COLO829 (cell line): ENCODE measurements around the gene RASD1.

Experiments used
- DNase-seq: peaks from one replicate; pipeline ENCODE4 v3.0.0; 2012; ENCODE audit warnings: low spot score

Gene RASD1

DNA sequence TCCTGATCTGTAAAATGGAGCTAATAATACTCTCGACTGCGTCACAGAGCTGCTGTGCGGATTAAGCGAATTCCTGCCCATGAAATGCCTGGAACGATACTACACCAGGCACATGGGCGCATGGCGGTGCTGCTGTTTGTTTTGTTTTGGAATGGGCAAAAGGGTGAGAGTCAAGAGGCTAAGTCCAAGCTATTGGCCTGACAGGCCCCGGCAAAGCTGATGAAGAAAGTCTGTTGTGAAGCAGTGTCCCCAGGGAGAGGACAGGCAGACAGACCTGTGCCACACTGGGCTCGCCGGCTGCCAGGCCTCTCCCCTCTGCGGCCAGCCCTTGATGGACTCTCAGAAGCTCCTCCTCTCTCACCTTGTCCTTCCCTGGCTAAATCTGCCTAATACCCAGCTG, 31.3 kb upstream of the RASD1 start:
- no peak for DNase-seq

DNA sequence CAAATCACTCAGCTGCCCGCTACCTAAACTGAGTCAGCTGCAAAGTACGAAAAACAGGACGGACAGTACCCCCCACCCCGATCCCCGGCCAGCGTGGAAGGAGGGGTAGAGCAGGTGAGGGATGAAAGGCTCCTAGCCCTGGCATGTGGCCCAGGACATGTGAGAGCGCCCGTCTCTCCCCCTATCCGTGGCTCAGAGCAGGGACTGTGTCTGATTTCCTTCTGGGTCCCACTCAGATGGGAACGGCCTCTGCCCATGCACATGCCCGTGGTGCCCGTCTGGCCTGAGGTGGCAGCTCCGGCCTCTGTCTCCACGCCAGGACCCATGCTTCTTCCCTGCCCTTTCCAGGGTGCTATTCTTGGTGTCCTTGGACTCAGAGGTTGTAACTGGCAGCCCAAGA, 30.2 kb upstream of the RASD1 start:
- no peak for DNase-seq

DNA sequence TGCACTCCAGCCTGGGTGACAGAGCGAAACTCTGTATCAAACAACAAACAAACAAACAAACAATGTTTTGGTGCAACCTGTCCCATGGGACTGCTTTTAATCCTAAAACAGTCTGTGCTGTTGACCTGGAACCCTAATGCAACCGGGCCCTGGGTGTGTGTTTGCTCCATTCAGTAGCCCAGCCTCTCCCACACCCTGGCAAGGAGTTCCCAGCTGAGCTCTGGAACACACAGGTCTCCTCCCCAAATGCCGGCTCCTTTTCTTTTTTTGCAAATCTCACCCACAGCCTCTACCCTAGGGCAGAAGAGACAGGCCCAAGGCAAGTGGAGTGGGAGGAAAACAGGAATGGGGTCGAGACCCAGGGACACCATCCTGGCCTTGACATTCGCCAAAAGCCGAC, 29.8 kb upstream of the RASD1 start:
- DNase-seq: no peak

DNA sequence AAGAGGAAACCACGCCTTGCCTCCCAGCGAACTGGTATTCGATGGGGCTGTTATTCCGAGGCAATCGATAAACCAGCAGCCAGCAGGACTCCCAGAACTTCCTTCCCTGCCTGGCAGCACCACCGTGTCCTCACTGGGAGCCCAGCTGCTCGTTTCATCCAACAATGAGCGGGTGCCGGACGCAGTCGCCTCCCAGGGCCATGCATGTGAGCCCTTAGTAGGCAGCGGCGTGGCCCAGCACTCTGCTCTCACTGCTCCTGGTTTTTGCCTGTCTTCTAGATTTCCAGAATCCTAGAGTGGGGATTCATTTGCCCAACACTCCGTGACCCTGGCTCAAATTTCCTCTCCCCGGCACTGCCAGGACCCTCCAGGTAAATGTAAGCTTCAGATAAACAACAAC, 29.1 kb upstream of the RASD1 start:
- DNase-seq: no peak

DNA sequence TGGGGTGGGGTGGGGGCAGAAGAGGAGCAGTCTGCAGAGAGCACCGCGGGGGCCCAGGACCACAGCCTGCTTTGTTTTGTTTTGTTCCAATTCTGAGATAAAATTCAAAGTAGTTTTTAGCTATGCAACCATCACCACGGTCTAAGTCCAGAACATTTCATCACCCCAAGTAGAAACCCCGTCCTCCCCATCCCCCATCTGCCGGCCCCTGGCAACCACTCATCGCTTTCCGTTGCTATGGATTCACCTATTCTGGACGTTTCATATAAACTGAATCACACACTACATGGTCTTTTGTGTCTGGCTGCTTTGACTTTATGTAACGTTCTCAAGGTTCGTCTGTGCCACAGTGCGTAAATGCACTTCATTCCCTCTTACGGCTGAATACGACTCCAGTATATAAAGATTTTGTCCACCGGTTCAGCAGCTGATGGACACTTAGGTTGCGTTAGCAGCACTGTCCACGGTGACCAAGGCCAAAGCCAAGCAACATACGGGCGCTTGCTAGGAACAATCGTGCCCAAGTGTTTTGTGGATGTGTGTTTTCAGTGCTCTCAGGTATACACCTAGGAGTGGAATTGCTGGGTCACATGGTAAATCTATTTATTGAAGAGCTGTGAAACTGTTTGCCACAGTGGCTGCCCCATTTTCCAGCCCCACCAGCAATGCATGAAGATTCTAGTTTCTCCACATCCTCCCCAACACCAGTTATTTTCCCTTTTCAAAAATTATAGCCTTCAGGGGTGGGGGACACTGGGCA, 27.7 kb upstream of the RASD1 start:
- DNase-seq: no peak

DNA sequence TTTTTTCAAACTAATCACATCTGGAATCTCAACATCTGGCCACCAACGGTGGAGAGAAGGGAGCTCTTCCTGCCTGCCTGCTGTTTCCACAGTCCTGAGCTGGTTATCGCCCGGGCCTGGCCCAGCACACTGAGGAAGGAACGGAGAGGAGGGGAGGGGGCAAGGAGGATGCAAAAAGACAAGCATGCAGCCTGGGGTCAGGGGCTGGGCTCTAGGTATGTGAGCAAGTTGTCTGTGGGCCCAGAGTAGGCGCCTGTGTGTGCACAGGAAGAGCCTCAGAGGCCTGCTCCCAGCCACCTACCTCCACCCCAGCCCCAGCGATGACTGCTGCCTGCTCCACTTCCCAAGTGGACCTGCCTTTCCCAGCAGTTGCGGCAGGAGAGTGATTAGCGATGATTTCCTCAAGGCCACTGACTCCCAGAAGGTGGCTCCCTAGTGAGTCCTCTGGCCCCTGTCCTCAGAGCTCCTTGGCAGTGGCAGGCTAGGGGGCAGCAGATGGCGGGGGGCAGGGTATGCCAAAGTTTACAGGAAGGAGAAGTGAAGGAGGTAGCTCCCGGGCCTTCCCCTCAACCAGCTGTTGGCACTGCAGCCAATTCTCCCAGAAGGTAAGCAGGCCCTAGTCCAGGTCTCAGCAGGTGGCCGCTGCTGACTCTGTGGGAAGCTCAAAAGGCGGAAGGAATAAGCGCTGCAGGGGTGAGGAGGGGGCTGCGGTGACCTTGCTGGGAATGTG, 27.0 kb upstream of the RASD1 start:
- DNase-seq: no peak

DNA sequence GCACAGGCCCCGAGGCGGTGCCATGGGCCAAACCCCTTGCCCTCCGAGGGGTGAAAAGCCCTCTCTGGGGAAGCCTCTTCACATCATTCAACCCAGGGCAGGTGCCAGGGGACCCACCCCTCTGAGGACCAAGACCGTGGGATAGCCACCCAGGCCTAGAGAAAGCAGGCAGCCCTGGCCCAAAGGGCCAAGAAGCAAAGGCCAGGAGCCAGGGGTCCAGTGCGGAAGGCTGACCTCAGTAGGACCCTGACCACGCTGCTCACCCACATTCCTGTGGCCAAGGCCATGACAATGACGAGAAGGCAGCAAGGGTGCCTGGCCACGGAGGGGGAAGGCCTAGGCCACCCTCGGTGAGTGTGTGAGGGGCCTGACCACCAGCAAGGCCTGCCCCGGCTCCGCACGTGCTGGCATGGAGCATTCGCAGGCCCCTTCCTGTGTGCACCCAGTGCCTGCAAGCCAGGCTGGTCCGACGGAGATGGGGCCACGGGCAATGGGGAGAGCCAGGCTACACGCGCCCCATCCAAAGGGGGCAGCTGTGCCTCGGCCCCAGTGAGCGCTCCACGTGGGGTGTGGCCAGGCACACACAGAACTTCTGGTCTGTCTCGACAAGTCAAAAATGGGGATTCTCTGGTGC, 24.5 kb upstream of the RASD1 start:
- DNase-seq: no peak

DNA sequence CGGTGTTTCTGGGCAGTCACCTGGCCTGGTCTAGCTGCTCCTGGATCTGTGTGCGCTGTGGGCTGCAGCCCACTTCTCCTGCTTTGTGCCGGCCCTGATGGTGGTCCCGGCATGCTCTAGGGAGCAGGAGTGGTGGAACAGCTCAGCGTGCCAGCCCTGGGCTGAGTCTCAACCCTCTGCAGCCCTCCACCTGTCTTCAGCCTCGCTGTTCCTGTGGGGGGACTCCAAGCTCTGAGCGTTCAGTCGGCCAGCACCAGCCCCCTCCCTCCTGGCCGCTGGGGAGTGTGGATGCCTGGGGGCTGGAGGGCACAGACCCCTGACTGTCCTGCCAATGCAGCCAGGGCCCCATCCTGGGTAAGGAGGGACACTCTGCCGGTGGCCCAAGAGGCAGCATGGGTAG, 23.7 kb upstream of the RASD1 start:
- DNase-seq: no peak

DNA sequence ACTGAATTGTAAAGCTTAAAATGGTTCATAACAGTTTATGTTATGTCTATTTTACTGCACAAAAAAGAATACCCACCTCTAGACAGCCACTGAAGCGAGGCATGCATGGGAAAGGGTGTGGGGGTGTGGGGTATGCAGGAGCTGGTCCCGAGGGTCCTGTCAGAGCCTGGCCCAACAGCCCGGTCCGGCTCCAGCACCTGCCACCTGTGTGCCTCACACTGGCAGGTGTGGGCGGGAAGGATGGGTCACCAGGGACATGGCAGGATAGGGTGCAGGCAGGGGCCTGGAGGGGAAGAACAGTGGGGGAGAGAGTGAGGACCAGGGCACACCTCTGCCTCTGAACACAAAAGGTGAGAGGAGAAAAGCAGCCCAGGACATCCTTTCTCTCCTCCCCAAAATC, 22.8 kb upstream of the RASD1 start:
- no peak for DNase-seq

DNA sequence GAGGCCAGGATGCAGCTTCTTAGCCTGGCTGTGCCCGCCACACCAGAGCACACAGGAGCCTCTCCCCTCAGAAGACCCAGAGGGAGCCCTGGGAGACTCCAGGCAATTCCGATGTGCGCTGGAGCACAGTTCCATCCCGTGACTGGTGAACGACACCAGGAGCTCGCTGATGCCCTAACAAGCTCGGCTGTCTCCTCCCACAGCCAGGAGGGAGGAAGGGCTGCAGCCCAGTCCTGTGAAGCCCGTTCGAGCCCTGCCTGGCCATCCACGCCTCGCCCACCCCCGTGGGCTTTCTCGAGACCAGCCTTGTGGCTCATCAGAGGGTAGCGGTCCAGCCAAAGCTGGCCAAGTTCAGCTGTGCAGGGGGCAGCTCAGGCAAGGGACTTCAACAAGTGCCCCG, 21.8 kb upstream of the RASD1 start:
- DNase-seq: no peak

DNA sequence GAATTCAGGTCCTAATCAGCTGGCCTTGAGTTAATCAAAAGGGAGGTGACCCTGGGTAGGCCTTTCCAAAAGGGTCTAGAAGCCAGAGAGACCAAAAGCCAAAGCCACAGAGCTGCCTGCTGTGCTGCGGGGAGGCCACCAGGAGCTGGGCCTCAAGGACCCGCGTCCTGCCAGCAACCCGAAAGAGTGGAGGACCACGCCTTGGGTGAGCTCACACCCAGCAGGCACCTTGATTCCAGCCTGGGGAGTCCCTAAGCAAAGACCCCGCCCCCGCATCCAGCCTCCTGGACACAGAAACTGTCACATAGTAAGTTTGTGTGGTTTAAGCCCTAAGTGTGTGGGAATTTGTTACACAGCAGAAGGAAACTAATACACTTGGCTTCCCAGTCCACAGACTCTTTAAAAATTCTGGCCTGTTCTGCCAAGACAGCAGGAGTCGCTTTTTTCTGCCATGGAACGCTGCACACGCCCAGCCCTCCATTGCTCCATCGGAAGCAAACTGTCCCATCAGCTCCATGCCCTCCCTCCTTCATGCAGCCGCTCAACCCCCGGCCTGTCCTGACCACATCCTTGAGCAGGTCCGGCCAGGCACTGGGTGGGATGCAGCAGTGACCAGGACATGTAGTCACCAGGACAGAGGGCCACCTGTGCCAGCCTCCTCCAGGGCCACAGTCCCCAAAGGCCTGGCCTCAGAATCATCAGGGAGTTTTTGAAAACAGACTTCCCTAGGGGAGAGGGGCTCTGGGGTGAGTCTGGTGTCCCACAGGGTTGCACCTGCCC, 20.9 kb upstream of the RASD1 start:
- no peak for DNase-seq

DNA sequence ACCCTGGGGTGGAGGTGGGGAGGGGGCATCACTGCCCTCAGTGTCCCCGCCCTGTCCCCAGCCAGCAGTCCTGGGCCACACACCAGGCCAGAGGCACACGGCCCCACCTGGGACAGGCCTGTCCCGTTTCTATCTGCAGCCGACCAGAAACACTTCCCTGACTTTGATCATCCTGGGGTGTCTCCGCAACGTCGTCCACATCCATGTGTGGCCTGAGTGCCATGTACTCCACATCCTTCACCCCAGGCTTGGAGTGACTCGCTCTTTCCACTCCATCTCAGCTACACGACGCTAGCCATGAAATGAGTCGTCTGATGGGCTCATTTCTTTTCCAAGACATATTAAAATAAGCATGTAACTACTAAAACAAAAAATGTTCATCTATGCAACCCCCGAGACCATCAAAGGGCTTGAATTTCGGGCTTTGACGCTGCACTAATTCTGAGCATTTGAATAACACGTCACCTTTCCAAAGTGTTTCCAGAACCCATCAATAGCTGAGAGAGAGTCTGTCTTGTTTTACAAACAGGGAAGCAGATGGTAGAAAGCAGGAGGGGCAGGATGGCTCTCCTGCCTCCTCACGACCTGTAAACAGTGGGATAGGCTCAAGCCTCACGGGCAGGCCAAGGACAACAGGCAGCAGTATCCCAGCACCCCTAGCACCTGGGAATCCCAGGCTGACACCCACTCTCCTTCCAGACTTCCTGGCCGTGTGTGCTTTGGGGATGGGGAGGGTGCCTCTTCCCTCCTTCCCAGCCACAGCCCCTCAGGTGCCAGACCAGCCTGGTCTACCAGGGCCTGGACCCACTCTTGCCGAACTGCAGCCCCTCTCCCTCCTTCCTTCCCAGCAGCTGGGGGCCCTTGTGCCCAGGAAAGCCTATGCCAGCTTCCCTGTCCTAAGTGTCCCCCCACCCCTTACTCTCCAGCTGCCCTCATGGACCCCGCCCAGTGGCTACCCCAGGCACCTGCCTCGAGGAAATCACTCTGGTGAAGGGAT, 20.0 kb upstream of the RASD1 start:
- no peak for DNase-seq

DNA sequence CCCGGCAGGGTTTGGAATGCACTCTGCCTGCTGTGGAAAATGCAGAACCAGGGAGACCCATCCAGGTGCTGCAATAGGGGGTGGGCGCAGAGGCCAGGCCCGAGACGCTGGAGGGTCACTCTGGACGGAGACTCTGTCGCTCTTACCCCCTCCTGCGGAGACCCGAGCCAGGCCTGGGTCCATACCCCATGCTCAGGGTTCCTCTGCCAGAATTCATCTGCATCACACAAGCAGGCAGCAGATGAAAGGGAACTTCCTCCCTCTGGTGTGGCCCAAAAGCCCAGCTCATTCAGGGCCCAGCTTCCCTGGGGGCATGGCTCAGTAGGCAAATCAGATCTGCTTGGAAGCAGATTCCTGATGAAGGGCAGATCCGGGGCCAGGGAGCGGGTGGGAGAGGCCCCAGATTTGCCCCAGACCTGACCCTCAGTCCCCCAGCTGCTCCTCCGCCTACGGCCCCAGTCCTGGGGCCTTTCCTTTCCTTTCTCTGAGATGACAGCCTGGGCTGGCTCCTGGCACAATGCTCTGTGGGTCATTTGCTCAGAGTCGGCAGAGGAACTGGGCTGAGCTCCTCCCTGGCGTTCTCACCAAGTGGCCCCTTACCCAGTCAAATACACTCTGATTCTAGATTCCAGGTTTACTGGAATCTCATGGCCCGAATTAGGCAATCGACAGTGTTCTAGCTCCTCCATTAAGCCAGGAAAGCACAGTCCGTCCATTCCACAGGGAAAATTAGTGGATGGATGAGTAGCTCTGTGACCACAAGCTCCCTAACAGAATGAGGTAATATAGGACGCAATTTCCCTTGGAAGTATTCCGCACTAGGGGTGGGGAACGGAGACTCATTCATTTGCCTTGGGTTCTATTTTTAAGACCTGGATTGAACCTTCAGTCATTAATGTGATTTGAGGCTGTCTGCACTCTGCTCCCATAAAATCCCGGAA, 19.1 kb upstream of the RASD1 start:
- no peak for DNase-seq

DNA sequence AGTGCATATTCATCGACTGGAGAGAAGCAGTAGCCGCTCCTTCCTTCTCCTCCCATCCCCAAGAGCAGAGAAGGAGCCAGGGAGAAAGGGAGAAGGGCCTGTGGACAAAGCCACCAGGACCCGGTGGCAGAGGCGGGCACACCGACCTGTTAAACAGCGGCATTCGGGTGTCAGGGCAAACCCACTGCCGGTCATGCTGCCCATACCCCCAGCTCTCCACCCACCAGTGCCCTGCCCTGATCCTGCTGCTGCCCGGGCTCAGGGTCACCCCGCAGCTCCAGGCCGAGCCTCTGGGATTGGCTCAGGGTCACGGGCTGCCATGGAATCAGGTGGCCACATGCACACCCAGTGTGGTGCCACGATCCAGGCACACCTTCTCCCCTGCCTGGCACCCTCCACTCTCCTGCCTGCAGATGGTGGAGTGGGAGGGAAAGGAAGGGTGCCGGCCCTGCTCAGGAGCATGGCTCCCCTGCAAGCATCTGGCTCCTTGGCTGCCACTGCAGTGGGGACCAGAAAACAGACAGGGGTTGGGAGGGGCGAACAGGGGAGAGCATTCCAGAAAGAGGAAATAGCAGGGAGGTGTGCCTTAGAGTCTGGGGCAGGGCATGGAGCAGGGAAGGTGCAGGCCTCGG, 18.3 kb upstream of the RASD1 start:
- no peak for DNase-seq

DNA sequence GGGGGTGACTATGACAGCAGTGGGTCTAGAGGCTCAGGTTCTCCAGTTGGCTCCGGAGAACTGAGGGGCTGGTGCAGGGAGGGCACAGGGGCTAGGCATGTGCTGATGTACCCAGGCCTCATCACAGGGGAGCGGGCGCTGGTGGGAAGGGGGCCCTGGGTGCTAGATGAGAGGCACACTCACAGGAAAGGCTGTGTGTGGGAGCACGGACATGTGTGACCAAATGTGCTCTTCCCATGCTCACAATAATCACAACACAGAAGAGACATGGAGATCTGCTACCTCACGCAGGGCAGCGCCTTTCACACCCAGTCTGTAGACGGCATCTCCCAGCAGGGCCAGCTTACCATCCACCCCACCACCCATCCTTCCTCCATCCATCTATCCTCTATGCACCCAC, 17.4 kb upstream of the RASD1 start:
- DNase-seq: no peak

DNA sequence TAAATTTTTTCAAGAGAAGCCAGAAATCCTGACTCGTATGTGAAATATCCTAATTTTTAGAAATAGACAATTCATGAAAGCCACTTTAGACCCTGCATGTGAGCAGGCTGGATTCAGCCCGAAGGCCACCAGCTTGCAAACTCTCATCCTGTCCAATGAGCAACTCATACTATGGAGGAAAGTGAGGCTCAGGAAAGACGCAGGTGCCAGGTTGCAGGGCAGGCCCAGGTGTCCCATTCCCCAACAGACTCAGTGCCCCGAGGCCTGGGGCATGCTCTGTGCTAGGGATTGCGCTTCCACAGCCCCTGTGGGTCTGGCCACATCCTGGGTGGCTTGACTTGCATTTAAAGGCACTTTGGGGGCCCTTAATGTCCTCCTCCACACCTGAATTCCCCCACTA, 16.7 kb upstream of the RASD1 start:
- DNase-seq: no peak

DNA sequence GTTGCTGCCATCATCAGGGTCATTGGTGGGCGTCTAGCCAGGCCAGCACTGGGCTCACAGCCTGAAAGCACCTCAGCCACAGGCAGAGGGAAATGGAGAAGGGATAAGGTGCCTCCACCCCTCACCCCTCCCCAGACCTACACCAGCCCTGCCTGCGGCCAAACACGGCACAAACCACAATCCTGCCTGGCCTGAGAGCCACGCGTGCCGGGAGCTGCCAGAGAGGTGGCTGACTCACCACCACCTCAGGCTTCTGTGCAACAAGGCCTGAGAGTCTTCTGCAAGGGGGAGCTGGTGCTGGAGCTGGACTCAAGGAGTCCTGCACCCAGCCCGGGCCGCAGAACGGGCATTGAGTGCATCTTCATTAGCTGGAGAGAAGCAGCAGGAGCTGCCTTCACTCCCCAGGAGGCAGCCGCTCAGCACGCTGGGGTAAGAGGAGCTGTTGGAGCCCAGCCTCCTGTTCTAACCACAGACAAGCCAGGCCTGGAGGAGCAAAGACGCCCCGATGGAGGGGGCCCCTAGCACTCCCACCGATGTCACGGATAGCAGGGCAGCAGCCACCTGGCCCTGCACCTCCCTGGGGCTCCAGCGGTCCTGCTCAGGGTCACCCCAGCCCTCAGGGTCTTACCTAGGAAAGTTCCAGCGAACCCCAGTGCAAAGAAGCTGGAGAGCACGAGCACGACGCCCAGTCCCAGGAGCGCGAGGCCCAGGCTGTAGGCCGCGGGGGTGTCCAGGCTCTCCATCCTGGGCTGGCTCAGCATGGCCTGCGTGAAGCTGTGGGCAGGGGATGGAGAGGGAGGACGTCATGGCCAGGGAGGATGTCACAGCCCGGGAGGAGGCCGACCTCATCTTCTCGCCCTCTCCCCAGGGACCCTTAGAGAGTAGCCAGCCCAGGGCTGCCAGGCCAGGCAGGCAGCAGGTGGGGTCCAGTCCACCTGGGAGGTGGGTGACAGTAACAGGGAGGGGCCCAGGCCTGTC, 16.0 kb upstream of the RASD1 start:
- DNase-seq: no peak

DNA sequence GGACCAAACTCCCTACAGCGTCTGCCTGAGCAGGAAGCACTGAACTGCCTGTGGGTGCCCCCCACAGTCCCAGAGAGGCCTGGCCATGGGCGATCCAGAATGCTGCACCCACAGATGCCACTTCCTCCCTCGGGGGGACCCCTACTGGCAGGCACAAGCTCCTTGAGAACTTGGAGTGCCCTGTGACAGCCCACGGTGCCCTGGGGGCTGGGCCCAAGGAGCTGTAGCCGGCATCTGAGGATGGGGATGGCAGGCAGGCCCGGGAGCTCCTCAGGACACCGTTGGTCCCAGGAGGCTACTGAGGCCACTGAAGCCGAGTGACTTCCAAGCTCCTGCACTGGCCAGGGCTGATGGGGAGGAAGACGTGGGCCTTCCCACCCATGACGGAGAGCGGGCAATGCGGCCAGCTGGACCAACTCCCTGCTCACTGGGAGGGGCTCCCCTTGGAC, 15.1 kb upstream of the RASD1 start:
- no peak for DNase-seq
